ENCODE measurements around the gene MYH6.
"Not testable (repeated sequence)": the region's sequence is repeated elsewhere in the genome, so short reads cannot be mapped to it uniquely, and the experiment has no call there.

Gene MYH6

GRCh38 chr14:23434488-23435222, 26.6 kb upstream of the MYH6 start:
- 87 to 95% methylated on average over 7 to 8 of the region's 8 CpGs for WGBS, 2 experiments (ENCODE audit: insufficient coverage in 2 of 2)
- Histone ChIP-seq H3K27ac (ENCODE audit: low read depth, low read length, severe bottlenecking) (no peak overlapping the region), H3K4me3 (ENCODE audit: extremely low read depth, insufficient read depth, low read length, poor library complexity, severe bottlenecking) (no peak overlapping the region), H3K36me3 (ENCODE audit: control insufficient read depth, insufficient read depth, low read length) (no peaks in the 10 kb centered on the region), H3K4me1 (ENCODE audit: control insufficient read depth, insufficient read depth, low read length, poor library complexity, severe bottlenecking) (peaks cover 25% of the 10 kb centered on the region), H3K9me3 (ENCODE audit: control insufficient read depth, low read length) (no peaks in the 10 kb centered on the region)

DNA sequence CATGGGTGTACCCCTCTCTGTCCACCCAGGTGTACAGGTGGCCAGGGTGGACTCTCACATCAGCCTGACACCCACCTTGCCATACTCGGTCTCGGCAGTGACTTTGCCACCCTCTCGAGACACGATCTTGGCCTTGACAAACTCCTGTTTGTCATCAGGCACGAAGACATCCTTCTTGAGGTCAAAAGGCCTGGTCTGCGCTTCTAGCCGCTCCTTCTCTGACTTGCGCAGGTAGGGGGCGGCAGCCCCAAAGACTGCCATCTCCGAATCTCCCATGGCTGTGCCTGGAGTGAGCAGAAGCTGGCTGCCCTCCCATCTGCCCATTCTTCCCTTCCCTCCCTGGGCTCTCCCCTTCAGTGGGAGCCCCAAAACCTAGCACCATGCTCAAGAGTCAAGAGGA, 25.4 kb upstream of the MYH6 start:
- no peak overlapping the region for H3K27ac ChIP-seq (ENCODE audit: low read depth, low read length, severe bottlenecking)
- H3K4me1 ChIP-seq (ENCODE audit: control insufficient read depth, insufficient read depth, low read length, poor library complexity, severe bottlenecking) = peaks cover 25% of the 10 kb centered on the region
- 81 to 84% methylated on average over 10 of the region's 10 CpGs for WGBS, 2 experiments (ENCODE audit: insufficient coverage in 2 of 2)
- H3K36me3 ChIP-seq (ENCODE audit: control insufficient read depth, insufficient read depth, low read length) = no peaks in the 10 kb centered on the region
- H3K9me3 ChIP-seq (ENCODE audit: control insufficient read depth, low read length) = no peaks in the 10 kb centered on the region
- no peak overlapping the region for H3K4me3 ChIP-seq (ENCODE audit: extremely low read depth, insufficient read depth, low read length, poor library complexity, severe bottlenecking)

GRCh38 chr14:23432946-23433345, 24.9 kb upstream of the MYH6 start:
- no peak overlapping the region for H3K4me3 ChIP-seq (ENCODE audit: extremely low read depth, insufficient read depth, low read length, poor library complexity, severe bottlenecking)
- H3K4me1 ChIP-seq (ENCODE audit: control insufficient read depth, insufficient read depth, low read length, poor library complexity, severe bottlenecking) = peaks cover 25% of the 10 kb centered on the region
- no peaks in the 10 kb centered on the region for H3K9me3 ChIP-seq (ENCODE audit: control insufficient read depth, low read length)
- no peak overlapping the region for H3K27ac ChIP-seq (ENCODE audit: low read depth, low read length, severe bottlenecking)
- no peaks in the 10 kb centered on the region for H3K36me3 ChIP-seq (ENCODE audit: control insufficient read depth, insufficient read depth, low read length)
- 93 to 99% methylated on average over 9 of the region's 10 CpGs for WGBS, 2 experiments (ENCODE audit: insufficient coverage in 2 of 2)

DNA sequence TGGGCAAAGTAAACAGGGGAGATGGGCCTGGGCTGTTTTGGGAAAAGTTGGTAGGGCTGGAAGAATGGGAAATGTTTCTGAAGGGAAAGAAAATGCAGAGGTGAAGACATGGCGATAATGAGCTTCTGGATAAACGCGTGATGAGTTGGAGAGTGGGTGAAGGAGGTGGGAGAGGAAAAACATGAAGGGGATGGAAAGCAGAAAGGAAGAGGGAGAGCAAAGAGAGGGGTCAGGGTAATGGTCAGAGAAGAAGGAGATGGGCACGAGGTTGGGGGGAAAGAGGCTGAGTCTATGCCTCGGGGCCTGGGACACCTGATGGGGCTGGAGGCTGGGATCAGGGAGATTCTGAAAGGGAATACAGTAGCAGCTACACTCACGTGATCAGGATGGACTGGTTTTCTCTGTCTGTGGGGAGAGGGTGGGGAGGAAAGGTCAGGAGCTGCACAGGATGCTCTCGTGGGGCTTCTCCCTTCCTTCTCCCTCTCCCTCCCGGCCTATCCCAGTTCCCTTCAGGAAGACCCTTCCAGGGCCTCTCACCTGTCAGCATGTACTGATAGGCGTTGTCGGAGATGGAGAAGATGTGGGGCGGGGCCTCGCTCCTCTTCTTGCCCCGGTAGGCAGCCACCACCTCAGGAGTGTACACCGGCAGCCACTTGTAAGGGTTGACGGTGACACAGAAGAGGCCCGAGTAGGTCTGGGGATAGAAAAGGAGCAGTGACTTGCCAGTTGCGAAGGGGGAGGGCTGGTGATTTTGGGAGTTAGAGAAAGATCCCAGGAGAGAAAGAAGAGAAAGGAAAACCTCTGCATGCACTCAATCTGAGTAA, 24.2 kb upstream of the MYH6 start:
- Histone ChIP-seq H3K36me3 (ENCODE audit: control insufficient read depth, insufficient read depth, low read length) (no peaks in the 10 kb centered on the region), H3K4me1 (ENCODE audit: control insufficient read depth, insufficient read depth, low read length, poor library complexity, severe bottlenecking) (peaks cover 25% of the 10 kb centered on the region), H3K4me3 (ENCODE audit: extremely low read depth, insufficient read depth, low read length, poor library complexity, severe bottlenecking) (no peak overlapping the region), H3K27ac (ENCODE audit: low read depth, low read length, severe bottlenecking) (no peak overlapping the region), H3K9me3 (ENCODE audit: control insufficient read depth, low read length) (no peaks in the 10 kb centered on the region)
- 90 to 92% methylated on average over 11 to 12 of the region's 17 CpGs for WGBS, 2 experiments (ENCODE audit: insufficient coverage in 2 of 2)

DNA sequence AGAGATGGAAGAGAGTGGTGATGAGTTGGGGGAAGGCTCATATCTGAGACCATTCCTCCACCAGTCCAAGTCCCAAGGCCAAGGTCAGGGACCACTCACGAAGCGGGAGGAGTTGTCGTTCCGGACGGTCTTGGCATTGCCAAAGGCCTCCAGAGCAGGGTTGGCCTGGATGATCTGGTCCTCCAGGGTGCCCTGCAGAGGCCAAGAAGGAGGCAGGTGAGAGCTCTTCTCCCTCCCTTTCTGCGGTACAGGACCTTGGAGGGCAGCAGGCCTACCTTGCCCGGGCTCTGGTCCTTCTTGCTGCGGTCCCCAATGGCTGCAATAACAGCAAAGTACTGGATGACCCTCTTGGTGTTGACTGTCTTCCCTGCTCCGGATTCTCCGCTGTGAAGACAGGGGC, 23.4 kb upstream of the MYH6 start:
- H3K4me3 ChIP-seq (ENCODE audit: extremely low read depth, insufficient read depth, low read length, poor library complexity, severe bottlenecking) = no peak overlapping the region
- H3K36me3 ChIP-seq (ENCODE audit: control insufficient read depth, insufficient read depth, low read length) = no peaks in the 10 kb centered on the region
- H3K4me1 ChIP-seq (ENCODE audit: control insufficient read depth, insufficient read depth, low read length, poor library complexity, severe bottlenecking) = peaks cover 18% of the 10 kb centered on the region
- WGBS, 2 experiments (ENCODE audit: insufficient coverage in 2 of 2) = 96% methylated on average over 8 to 10 of the region's 10 CpGs
- H3K27ac ChIP-seq (ENCODE audit: low read depth, low read length, severe bottlenecking) = no peak overlapping the region
- H3K9me3 ChIP-seq (ENCODE audit: control insufficient read depth, low read length) = no peaks in the 10 kb centered on the region

DNA sequence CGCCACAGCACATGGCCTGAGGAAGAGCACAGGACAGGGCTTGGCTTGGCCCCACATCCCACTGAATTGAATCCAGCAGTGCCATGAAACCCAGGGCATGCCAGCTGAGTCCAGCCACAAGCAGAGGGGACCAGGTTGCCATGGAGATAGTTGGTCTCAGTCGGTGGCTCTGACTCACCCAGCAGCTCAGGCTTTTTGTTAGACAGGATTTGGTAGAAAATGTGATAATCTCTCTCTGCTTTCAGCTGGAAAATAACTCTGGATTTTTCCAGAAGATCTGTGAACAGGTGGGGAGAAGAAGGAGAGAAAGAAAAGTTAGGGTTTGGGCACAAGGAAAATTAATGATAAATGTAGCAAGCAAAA, 22.6 kb upstream of the MYH6 start:
- WGBS, 2 experiments (ENCODE audit: insufficient coverage in 2 of 2) = 55 to 89% methylated on average over 1 to 2 of the region's 2 CpGs
- Histone ChIP-seq H3K36me3 (ENCODE audit: control insufficient read depth, insufficient read depth, low read length) (no peaks in the 10 kb centered on the region), H3K27ac (ENCODE audit: low read depth, low read length, severe bottlenecking) (no peak overlapping the region), H3K4me1 (ENCODE audit: control insufficient read depth, insufficient read depth, low read length, poor library complexity, severe bottlenecking) (peaks cover 10% of the 10 kb centered on the region), H3K4me3 (ENCODE audit: extremely low read depth, insufficient read depth, low read length, poor library complexity, severe bottlenecking) (no peak overlapping the region), H3K9me3 (ENCODE audit: control insufficient read depth, low read length) (no peaks in the 10 kb centered on the region)

DNA sequence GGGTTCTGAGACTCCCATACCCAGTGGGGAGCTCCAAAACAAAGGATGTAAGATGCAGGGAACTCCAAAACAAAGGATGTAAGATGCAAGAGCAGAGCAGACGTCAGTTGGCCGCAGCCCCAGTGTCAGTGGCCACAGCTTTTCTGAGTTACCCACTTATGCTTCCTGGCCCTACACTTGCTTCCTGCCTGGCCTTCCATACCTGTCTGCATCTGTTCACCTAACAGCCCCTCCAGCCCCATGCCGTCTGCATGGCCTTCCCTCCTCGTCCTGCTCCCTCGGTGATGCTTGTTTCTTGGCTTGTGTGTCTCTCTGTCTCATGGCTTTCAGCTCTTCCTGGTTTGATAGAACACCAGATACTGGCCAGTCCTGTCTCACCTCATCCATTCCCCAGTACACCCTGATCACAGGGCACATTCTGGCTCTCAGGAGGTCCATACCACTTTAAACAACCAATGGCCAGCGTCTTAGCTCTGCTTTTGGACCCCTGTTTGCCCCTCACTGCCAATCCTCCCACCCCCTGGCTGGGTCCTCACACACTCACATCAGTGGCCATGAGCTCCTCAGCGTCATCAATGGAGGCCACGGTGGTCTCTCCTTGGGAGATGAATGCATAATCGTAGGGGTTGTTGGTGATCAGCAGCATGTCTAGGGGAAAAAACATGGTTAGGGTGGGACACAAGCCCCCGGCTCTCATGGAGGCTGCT, 22.1 kb upstream of the MYH6 start:
- Histone ChIP-seq H3K4me1 (ENCODE audit: control insufficient read depth, insufficient read depth, low read length, poor library complexity, severe bottlenecking) (peaks cover 5% of the 10 kb centered on the region), H3K4me3 (ENCODE audit: extremely low read depth, insufficient read depth, low read length, poor library complexity, severe bottlenecking) (no peak overlapping the region), H3K36me3 (ENCODE audit: control insufficient read depth, insufficient read depth, low read length) (no peaks in the 10 kb centered on the region), H3K27ac (ENCODE audit: low read depth, low read length, severe bottlenecking) (no peak overlapping the region), H3K9me3 (ENCODE audit: control insufficient read depth, low read length) (no peaks in the 10 kb centered on the region)
- 85 to 96% methylated on average over 7 to 10 of the region's 10 CpGs for WGBS, 2 experiments (ENCODE audit: insufficient coverage in 2 of 2)

DNA sequence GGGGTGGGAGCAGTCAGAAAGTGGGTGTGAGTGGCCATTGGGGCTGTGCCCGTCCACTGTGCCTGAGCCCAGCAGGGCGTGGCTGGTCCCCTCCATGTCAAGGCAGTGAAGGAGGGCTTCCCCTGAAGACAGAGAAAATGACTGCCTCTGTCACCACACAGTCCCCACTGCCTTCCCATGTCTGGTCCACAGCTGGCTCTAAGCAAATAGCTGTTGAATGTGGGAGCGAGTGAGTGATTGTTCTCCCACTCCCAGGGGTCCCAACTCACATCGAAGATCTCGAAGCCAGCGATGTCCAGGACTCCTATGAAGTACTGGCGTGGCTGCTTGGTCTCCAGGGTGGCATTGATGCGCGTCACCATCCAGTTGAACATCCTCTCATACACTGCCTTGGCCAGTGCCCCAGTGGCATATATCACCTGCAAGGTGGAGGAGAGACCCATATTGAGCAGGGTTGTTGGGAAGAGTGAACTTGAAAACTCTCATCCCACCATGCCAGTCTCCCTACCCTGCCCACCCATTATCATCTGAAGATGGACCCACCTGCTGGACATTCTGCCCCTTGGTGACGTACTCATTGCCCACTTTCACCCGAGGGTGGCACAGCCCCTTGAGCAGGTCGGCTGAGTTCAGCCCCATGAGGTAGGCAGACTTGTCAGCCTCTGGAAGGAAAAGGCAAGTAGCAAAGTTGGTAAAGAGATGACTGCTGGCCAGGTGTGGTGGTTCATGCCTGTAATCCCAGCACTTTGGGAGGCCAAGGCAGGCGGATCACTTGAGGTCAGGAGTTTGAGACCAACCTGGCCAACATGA, 20.8 kb upstream of the MYH6 start:
- Histone ChIP-seq H3K4me3 (ENCODE audit: extremely low read depth, insufficient read depth, low read length, poor library complexity, severe bottlenecking) (no peak overlapping the region), H3K9me3 (ENCODE audit: control insufficient read depth, low read length) (no peaks in the 10 kb centered on the region), H3K27ac (ENCODE audit: low read depth, low read length, severe bottlenecking) (no peak overlapping the region), H3K4me1 (ENCODE audit: control insufficient read depth, insufficient read depth, low read length, poor library complexity, severe bottlenecking) (peaks cover 3% of the 10 kb centered on the region), H3K36me3 (ENCODE audit: control insufficient read depth, insufficient read depth, low read length) (no peaks in the 10 kb centered on the region)
- WGBS, 2 experiments (ENCODE audit: insufficient coverage in 2 of 2) = 94% methylated on average over 7 of the region's 13 CpGs; no CpG with 5 or more reads in 1 of the 2 experiments

DNA sequence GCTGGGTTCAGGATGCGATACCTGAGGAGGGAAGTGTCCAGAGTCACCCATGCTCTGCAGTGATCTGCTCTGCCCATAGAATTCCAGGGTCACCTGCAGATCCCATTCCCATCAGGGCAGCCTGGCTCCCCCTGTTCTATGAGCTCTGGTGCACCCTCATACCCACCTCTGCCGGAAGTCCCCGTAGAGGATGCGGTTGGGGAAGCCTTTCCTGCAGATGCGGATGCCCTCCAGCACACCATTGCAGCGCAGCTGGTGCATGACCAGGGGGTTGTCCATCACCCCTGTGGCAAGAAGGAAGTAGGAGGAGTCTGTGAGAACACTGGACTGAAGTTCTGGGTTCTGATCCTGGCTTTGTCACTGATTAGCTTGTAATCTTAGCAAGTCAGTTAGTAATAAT, 17.7 kb upstream of the MYH6 start:
- H3K9me3 ChIP-seq (ENCODE audit: control insufficient read depth, low read length); H3K27ac ChIP-seq (ENCODE audit: low read depth, low read length, severe bottlenecking): not testable (repeated sequence)
- 95 to 100% methylated on average over 2 to 5 of the region's 6 CpGs for WGBS, 2 experiments (ENCODE audit: insufficient coverage in 2 of 2)

GRCh38 chr14:23425169-23425568, 17.1 kb upstream of the MYH6 start:
- no peaks in the 10 kb centered on the region for H3K4me1 ChIP-seq (ENCODE audit: control insufficient read depth, insufficient read depth, low read length, poor library complexity, severe bottlenecking)
- H3K27ac ChIP-seq (ENCODE audit: low read depth, low read length, severe bottlenecking) = no peak overlapping the region
- no peaks in the 10 kb centered on the region for H3K36me3 ChIP-seq (ENCODE audit: control insufficient read depth, insufficient read depth, low read length)
- 67 to 85% methylated on average over 5 to 10 of the region's 10 CpGs for WGBS, 2 experiments (ENCODE audit: insufficient coverage in 2 of 2)
- H3K9me3 ChIP-seq (ENCODE audit: control insufficient read depth, low read length) = no peaks in the 10 kb centered on the region
- no peak overlapping the region for H3K4me3 ChIP-seq (ENCODE audit: extremely low read depth, insufficient read depth, low read length, poor library complexity, severe bottlenecking)

More for the DNA sequence above, 17.7 kb upstream of the MYH6 start:
- not testable (repeated sequence) for H3K4me3 ChIP-seq (ENCODE audit: extremely low read depth, insufficient read depth, low read length, poor library complexity, severe bottlenecking); H3K36me3 ChIP-seq (ENCODE audit: control insufficient read depth, insufficient read depth, low read length); H3K4me1 ChIP-seq (ENCODE audit: control insufficient read depth, insufficient read depth, low read length, poor library complexity, severe bottlenecking)
